GM18951 (cell line): ENCODE results near the gene MORF4L2.

Source experiments
- POLR2A ChIP-seq: IDR thresholded peaks from 4 replicates; pipeline ENCODE4 v1.6.1; 2011; ENCODE audit warnings: mild to moderate bottlenecking; ENCODE audit not compliant: insufficient read length, insufficient read depth; ENCODE audit errors: extremely low read depth
- in situ Hi-C: fragments of 300-500 bp; cut with MboI; formaldehyde crosslinking; loops from one replicate; pipeline ENCODE4 v1.12.0; 2022; ENCODE audit warnings: low sequenced_read_pairs, mixed read lengths, inconsistent platforms; ENCODE audit not compliant: unreplicated experiment

MORF4L2 gene

GRCh38 chrX:103637604-103638338 is 48.7 kb downstream of the MORF4L2 start:
- in situ Hi-C loops, result no loop called here
- no peak for TF ChIP-seq POLR2A

- in situ Hi-C loops, result no loop called here
- no peak for TF ChIP-seq POLR2A
Measured at GRCh38 chrX:103635436-103635835, 51.1 kb downstream of the MORF4L2 start.

GRCh38 chrX:103631145-103631544 is 55.4 kb downstream of the MORF4L2 start:
- no peak for TF ChIP-seq POLR2A
- in situ Hi-C loops, result no loop called here

- in situ Hi-C loops, result no loop called here
Measured at GRCh38 chrX:103630171-103630511, 56.4 kb downstream of the MORF4L2 start.

GRCh38 chrX:103629318-103630170 is 57.0 kb downstream of the MORF4L2 start:
- in situ Hi-C loops, result no loop called here
- peak; percentile 49 for TF ChIP-seq POLR2A

More at GRCh38 chrX:103630171-103630511, 56.4 kb downstream of the MORF4L2 start:
- TF ChIP-seq POLR2A, result no peak

- peak; percentile 27 for TF ChIP-seq POLR2A
- in situ Hi-C loops, result no loop called here
Measured at GRCh38 chrX:103628386-103629317, 57.8 kb downstream of the MORF4L2 start, which contains the start of gene TCEAL1. Gene TCEAL1, plus strand, starts transcription at chrX:103628975. Its CDS starts 942 bp downstream, at chrX:103629917.

GRCh38 chrX:103626855-103627254 is 59.6 kb downstream of the MORF4L2 start:
- in situ Hi-C loops, result no loop called here
- no peak for TF ChIP-seq POLR2A
